GM21515 (cell line): ENCODE data around the gene DARS2.

Source experiments
- ATAC-seq: cut with Tn5 transposase; IDR thresholded peaks from one replicate; pipeline ENCODE4 v1.9.1; 2021; ENCODE audit not compliant: unreplicated experiment

DARS2 gene

DNA sequence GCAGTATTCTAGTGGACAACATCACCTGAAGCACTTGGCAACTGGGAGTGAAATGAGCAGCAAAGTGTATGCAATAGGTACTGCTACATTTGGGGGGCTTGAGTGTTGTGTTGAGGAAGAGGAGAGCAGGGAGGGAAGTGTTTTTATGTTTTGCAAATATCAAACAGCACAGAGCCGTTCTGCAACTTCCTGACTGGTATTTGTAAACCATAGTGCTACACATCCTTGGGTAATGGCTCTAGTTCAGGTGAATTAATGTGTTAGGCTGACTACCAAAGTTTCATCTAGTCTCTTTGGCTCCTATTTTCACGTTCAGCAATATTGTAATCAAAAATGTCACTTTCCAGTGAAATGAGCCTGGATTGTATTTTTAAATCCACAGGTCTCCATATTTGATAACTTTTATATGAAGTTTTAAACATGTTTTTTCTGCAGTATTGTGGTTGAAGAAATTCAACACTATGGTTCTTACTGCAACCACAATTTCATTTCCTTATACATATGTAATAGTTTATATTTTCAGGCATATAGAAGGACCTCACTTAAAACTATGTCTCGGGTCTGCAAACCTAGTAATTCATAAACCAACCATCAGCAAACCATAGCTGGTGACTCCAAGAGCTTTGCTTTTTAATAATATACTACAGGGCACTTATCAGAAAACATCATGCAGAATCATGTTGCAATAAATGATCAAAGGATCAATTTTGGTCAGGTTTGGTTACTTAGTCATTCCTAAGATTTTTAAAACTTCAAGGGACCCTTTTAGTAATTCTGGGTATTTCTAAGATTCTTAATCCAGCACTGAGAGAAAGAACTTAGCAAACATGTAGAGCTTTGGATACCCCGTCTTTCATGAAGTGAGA, 62.5 kb downstream of the DARS2 start:
- no peak for ATAC-seq

DNA sequence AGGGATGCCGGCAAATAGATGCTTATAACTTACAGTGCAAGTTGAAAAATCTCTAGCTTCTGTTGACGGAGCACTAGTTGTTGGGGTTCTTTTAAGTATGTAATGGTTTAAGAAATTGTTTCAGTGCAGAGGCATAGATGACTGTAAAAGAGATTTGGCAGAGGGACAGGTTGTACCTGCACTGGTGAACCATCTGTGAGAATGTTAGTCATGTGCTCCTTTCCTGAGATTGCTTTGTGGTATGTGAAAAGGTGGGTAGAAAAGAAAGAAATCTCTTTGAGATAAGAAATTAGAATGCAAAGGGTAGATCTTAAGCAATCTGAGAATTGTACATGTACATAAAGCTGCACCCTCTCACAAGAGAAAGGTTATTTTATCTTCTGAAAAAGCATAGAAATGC, 63.2 kb downstream of the DARS2 start:
- no peak for ATAC-seq

DNA sequence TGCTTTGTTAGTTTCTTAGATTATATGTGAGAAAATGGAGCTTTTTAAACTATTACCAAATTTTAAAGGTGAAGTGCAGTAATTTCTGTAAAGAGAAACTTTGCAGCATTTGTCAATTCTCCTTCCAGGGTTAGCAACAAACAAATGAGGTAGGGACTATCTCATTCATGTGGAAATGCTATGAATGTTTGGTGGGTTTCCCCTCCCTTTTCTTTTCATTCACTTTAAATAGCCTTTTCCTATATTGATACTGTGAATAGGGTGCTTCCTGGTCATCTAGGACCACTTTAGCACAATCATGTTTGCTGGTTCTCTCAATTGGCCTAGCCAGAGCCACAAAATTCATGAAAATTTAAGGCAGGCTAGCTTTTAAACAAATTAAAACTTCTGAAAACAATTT, 64.3 kb downstream of the DARS2 start:
- ATAC-seq = no peak

- no peak for ATAC-seq
Observed at GRCh38 chr1:173889885-173890284, 65.4 kb downstream of the DARS2 start.

DNA sequence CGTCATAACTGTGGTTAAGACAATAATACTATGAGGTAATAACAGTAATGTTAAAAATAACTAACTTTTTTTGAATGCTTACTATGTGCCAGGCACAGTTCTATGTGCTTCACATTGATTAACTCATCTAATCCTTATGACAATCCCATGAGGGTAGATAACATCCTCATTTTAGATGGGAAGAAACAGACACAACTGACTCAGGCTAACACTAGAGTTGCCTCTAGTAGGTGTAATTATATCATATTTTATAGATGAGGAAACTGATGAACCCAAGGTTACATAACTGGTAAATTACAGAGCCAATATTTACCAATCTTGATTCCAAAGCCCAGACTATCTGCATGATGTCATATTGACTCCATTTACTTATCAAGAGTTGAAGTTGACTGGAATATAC, 69.1 kb downstream of the DARS2 start:
- ATAC-seq = no peak

- no peak for ATAC-seq
Observed at GRCh38 chr1:173894189-173894588, 69.7 kb downstream of the DARS2 start.

DNA sequence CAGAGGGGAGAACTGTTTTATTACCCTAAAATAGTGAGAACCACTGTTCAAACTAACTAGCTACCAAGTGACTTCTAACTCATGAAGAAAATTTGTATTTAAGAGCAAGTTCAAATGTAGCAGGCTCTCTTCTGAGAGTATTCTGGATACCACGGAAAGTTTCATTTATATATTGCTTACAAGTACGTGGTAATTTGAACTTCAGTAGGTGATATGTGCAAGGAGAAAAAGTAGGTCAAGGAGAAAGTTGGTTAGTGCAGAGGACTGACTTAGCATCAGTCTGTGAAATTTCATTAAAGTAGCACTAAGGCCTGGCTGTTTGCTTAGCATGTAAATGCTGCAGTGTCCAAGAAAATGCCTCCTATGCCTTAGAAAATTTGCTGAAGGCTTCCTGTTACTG, 76.0 kb downstream of the DARS2 start:
- no peak for ATAC-seq

DNA sequence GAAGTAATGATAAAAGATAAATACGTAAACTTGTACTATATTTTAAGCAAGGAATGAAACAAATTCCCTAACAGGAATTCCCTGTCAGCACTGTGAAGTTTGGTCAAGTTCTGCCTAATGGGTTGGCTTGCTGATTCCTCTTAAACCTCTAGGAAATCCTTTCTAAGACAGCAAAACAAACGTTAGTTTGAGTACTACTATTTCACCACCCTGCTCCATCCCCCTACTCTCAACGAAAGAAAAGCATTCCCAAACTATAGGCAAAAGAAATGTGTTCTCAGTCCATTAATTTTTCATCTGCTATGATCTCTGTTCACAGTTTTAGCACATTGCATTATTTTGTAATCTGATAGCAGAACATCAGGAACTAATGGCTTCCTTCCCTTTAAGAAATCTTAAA, 76.5 kb downstream of the DARS2 start:
- ATAC-seq = no peak

- ATAC-seq = no peak
Observed at GRCh38 chr1:173903827-173904531, 79.5 kb downstream of the DARS2 start.
